Caco-2 (cell line): ENCODE results near the gene RAB10. TPM values are rescaled to one million over a fixed set of nuclear protein-coding genes. Genes with fewer than 3 reads are reported as not detected.

ENCODE experiments used
- BruUV-seq: library from RNA; stranded (reverse); fragments of 400-500 nt; replicated peaks from 2 replicates; lab custom pipeline; 2021; lab: Mats Ljungman, UMichigan
- CTCF ChIA-PET: fragments of 300-600 bp; sonication (Branson Sonifier 250); formaldehyde crosslinking; loops from one replicate; lab custom pipeline; 2022; ENCODE audit warnings: antibody characterized with exemption; lab: Charles Lee
- POLR2A ChIA-PET: fragments of 300-600 bp; sonication (Branson Sonifier 250); formaldehyde crosslinking; loops from one replicate; lab custom pipeline; 2022; ENCODE audit warnings: antibody characterized with exemption; lab: Charles Lee
- DNase-seq, 2 experiments: peaks; one replicate each; pipeline versions ENCODE4 v3.0.0 to v3.0.0-alpha.2; 2020 to 2022
- H3K27me3 ChIP-seq: replicated peaks from 2 replicates; pipeline ENCODE4 v1.6.0; 2011; ENCODE audit warnings: low read length; ENCODE audit not compliant: control insufficient read depth, insufficient read depth
- H3K36me3 ChIP-seq: 2 replicates; pipeline ENCODE4 v1.5.1; 2011; ENCODE audit warnings: low read length; ENCODE audit not compliant: control insufficient read depth, insufficient read depth
- H3K4me1 ChIP-seq: fragments of 250-450 bp; sonication (Bioruptor Pico); 2 replicates; pipeline ENCODE4 v1.5.1; 2020; ENCODE audit warnings: mild to moderate bottlenecking
- H3K4me3 ChIP-seq: 2 replicates; pipeline ENCODE4 v1.5.1; 2011; ENCODE audit warnings: low read depth, mild to moderate bottlenecking, control low read depth, low read length
- H3K9me3 ChIP-seq: fragments of 250-450 bp; sonication (Bioruptor Pico); 2 replicates; pipeline ENCODE4 v1.5.1; 2020; ENCODE audit warnings: mild to moderate bottlenecking, moderate library complexity
- H3K27ac Mint-ChIP-seq: one replicate; pipeline ENCODE4 v1.8.0; 2022; ENCODE audit warnings: mixed read lengths; ENCODE audit not compliant: unreplicated experiment
- H3K27me3 Mint-ChIP-seq: one replicate; pipeline ENCODE4 v1.8.0; 2022; ENCODE audit warnings: mixed read lengths; ENCODE audit not compliant: insufficient read depth, unreplicated experiment
- H3K36me3 Mint-ChIP-seq: one replicate; pipeline ENCODE4 v1.8.0; 2022; ENCODE audit warnings: mild to moderate bottlenecking, mixed read lengths; ENCODE audit not compliant: insufficient read depth, unreplicated experiment
- H3K4me1 Mint-ChIP-seq: one replicate; pipeline ENCODE4 v1.8.0; 2022; ENCODE audit warnings: low read depth, mixed read lengths; ENCODE audit not compliant: unreplicated experiment
- H3K4me3 Mint-ChIP-seq: one replicate; pipeline ENCODE4 v1.8.0; 2022; ENCODE audit warnings: mild to moderate bottlenecking, moderate library complexity, mixed read lengths; ENCODE audit not compliant: unreplicated experiment
- H3K9me3 Mint-ChIP-seq: one replicate; pipeline ENCODE4 v1.8.0; 2022; ENCODE audit warnings: mixed read lengths; ENCODE audit not compliant: unreplicated experiment
- CTCF ChIP-seq, 2 experiments: fragments of 200-600 bp in 1 of 2; IDR thresholded peaks; 1 replicate in 1 of 2; 2 replicates in 1 of 2; pipeline versions ENCODE4 v1.5.1 to v1.8.0; 2011 to 2022; ENCODE audit warnings: antibody characterized with exemption in 1 of 2, control low read depth in 1 of 2, inconsistent platforms in 1 of 2, low read depth in 1 of 2, low read length in 1 of 2, mild to moderate bottlenecking in 1 of 2, moderate library complexity in 1 of 2; ENCODE audit not compliant: insufficient read depth in 1 of 2, severe bottlenecking in 1 of 2, unreplicated experiment in 1 of 2
- intact Hi-C: fragments of 100-400 bp; cut with micrococcal nuclease; formaldehyde crosslinking; loops from one replicate; pipeline ENCODE4 v1.10.0; 2022; ENCODE audit not compliant: unreplicated experiment
- total RNA-seq: library from RNA; stranded (reverse); gene quantifications from 2 replicates; pipeline ENCODE4 v1.2.3, GENCODE V29; 2022

The RAB10 gene
- total RNA-seq, 1 experiment from 2014 or later = 213 TPM

- POLR2A ChIA-PET = no interaction called here
These were observed 41.3 kb downstream of the RAB10 start for GRCh38 chr2:26075173-26075572.

DNA sequence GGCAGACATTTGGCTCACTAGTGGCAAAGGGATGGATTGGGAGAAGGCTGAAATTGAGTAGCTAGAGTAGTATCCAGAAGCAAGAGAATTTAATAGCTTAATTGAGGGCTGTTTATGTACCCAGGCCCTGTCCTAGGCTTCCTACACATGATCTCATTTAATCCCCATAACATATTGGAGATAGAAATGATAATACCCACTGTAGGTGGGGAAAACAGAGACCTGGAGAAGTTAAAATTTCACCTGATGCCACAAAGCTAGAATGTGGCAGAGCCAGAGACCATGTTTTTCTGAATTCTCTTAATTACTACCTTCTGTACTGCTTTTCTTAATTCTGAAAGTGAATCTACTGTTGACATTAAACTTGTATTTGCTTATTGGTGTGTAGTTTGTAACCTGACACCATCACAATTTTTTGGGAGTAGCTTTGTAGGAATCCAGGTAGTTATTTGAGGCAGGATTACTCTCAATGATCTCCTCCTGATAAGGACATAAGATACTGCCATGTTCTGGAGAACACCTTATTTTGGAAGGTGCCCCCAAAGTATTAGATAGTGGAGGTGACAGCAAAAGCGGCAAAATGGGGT, 42.2 kb downstream of the RAB10 start:
- no peak for TF ChIP-seq CTCF (IDR thresholded peaks at IDR 0.05; ENCODE audit: insufficient read depth in 1 of 2, low read depth in 1 of 2, low read length in 1 of 2, severe bottlenecking in 1 of 2, unreplicated experiment in 1 of 2)
- Mint-ChIP-seq H3K9me3 (peaks cover 29% of the 10 kb centered on the region), H3K27ac (no peak overlapping the region), H3K27me3 (no peaks in the 10 kb centered on the region), H3K4me1 (peaks cover 44% of the 10 kb centered on the region), H3K4me3 (no peak overlapping the region), H3K36me3 (peaks cover 53% of the 10 kb centered on the region)
- CTCF ChIA-PET = interaction anchor here (0.8 to 1.0 kb wide), 2 partner anchors 10 to 85 kb away, joined by 3 to 4 read pairs; no protein-coding TSS in a partner anchor
- peaks cover 3% of the 10 kb centered on the region for H3K36me3 ChIP-seq
- no peaks in the 10 kb centered on the region; the same call in 1 of the 2 replicates for H3K9me3 ChIP-seq
- peaks cover 41% of the 10 kb centered on the region for H3K4me1 ChIP-seq
- POLR2A ChIA-PET = no interaction called here
- BruUV-seq = no TSS peak
- intact Hi-C loops = no loop called here
- DNase-seq = no peak
- no peak overlapping the region for H3K4me3 ChIP-seq
- H3K27me3 ChIP-seq = no peaks in the 10 kb centered on the region

More at GRCh38 chr2:26075173-26075572, 41.3 kb downstream of the RAB10 start:
- Mint-ChIP-seq H3K36me3 (peaks cover 44% of the 10 kb centered on the region), H3K27me3 (no peaks in the 10 kb centered on the region), H3K4me1 (peaks cover 40% of the 10 kb centered on the region), H3K4me3 (no peak overlapping the region), H3K9me3 (peaks cover 20% of the 10 kb centered on the region), H3K27ac (no peak overlapping the region)
- DNase-seq = no peak
- Histone ChIP-seq H3K4me1 (peaks cover 41% of the 10 kb centered on the region), H3K4me3 (no peak overlapping the region), H3K36me3 (no peaks in the 10 kb centered on the region; the same call in 1 of the 2 replicates), H3K9me3 (no peaks in the 10 kb centered on the region), H3K27me3 (no peaks in the 10 kb centered on the region)
- CTCF ChIA-PET = interaction anchor here (0.9 kb wide), 1 partner anchor 13 kb away, joined by 4 read pairs; no protein-coding TSS in a partner anchor
- intact Hi-C loops = no loop called here
- BruUV-seq = no TSS peak
- no peak for TF ChIP-seq CTCF (IDR thresholded peaks at IDR 0.05; ENCODE audit: insufficient read depth in 1 of 2, low read depth in 1 of 2, low read length in 1 of 2, severe bottlenecking in 1 of 2, unreplicated experiment in 1 of 2)

DNA sequence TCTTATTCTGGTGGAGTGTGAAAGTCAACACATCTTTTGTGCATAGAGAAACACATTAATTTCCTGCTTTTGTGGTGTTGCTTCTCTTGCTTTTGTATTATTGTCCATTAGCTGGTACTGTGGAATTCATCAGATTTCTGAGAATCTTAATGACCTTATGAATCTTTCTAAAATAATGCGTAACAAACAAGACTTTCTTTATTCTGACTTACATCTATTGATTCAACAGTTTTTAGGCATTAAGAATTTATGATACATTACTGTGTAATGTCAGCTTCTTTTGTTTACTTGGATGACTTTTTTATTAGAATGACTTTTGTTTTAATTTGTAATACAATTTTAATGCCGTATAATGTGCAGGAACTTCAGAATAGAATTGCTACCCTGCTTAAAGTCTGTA, 43.4 kb downstream of the RAB10 start:
- Histone ChIP-seq H3K27me3 (no peaks in the 10 kb centered on the region), H3K4me1 (peaks cover 41% of the 10 kb centered on the region), H3K9me3 (no peaks in the 10 kb centered on the region; the same call in 1 of the 2 replicates), H3K4me3 (no peak overlapping the region), H3K36me3 (peaks cover 3% of the 10 kb centered on the region)
- Mint-ChIP-seq H3K4me3 (no peak overlapping the region), H3K27me3 (no peaks in the 10 kb centered on the region), H3K4me1 (peaks cover 47% of the 10 kb centered on the region), H3K9me3 (peaks cover 41% of the 10 kb centered on the region), H3K36me3 (peaks cover 57% of the 10 kb centered on the region), H3K27ac (no peak overlapping the region)
- intact Hi-C loops = no loop called here
- ChIA-PET CTCF (no interaction called here), POLR2A (no interaction called here)
- no peak for TF ChIP-seq CTCF (IDR thresholded peaks at IDR 0.05; ENCODE audit: insufficient read depth in 1 of 2, low read depth in 1 of 2, low read length in 1 of 2, severe bottlenecking in 1 of 2, unreplicated experiment in 1 of 2)
- DNase-seq = no peak
- no TSS peak for BruUV-seq
